Adrenal gland (tissue), 12 donors: Measurements from ENCODE around the gene ATG4B. TPM values are rescaled to one million over a fixed set of nuclear protein-coding genes. Genes with fewer than 3 reads are reported as not detected.

Experiments used
- DNase-seq, 7 donors: peaks; one replicate each; pipeline ENCODE4 v3.0.0-alpha.2; 2019 to 2020
- H3K27ac ChIP-seq, 5 donors: fragments of 200-600 bp; sonication (generic) in 4 of 5; 1 replicate in 3 of 5; 2 replicates in 2 of 5; pipeline versions ENCODE4 v1.5.1 to v1.8.0; 2016 to 2020; ENCODE audit warnings: mild to moderate bottlenecking in 1 of 5
- H3K27me3 ChIP-seq: fragments of 200-600 bp; 2 replicates; pipeline ENCODE4 v1.8.0; 2021
- H3K36me3 ChIP-seq, 2 donors: fragments of 200-600 bp; replicated peaks in 1 of 2; 1 replicate in 1 of 2; 2 replicates in 1 of 2; pipeline versions ENCODE4 v1.5.1 to v1.8.0; 2018 to 2022
- H3K4me1 ChIP-seq, 2 donors: fragments of 200-600 bp; replicated peaks in 1 of 2; 1 replicate in 1 of 2; 2 replicates in 1 of 2; pipeline versions ENCODE4 v1.5.1 to v1.8.0; 2018 to 2021
- H3K4me3 ChIP-seq, 4 donors: fragments of 200-600 bp; sonication (generic) in 3 of 4; one replicate each; pipeline ENCODE4 v1.5.1; 2016 to 2018
- H3K9me3 ChIP-seq, 3 donors: fragments of 200-600 bp; sonication (generic) in 1 of 3; replicated peaks in 1 of 3; 1 replicate in 2 of 3; 2 replicates in 1 of 3; pipeline versions ENCODE4 v1.5.1 to v1.8.0; 2016 to 2021
- CTCF ChIP-seq, 6 experiments: fragments of 450-650 bp in 4 of 6; fragments of 200-600 bp in 2 of 6; sonication (generic) in 1 of 6; IDR thresholded peaks; 1 replicate in 5 of 6; 2 replicates in 1 of 6; pipeline versions ENCODE4 v1.5.1 to v1.8.0; 2016 to 2021; ENCODE audit warnings: antibody characterized with exemption in 6 of 6, mild to moderate bottlenecking in 2 of 6, moderate library complexity in 1 of 6
- POLR2A ChIP-seq, 2 donors: fragments of 450-650 bp; IDR thresholded peaks; one replicate each; pipeline ENCODE4 v1.6.1; 2017; ENCODE audit warnings: antibody characterized with exemption in 2 of 2, mild to moderate bottlenecking in 2 of 2, moderate library complexity in 1 of 2
- WGBS, 4 donors: extraction: QIAGEN DNeasy Blood & Tissue Kit in 2 of 4; methylation state at CpG; one replicate each; pipeline versions ENCODE4 v1.1.5 to v1.1.7; 2013 to 2017; 5-methylcytosine and 5-hydroxymethylcytosine counted together
- intact Hi-C, 2 donors: fragments of 100-400 bp; cut with DNase I; formaldehyde crosslinking; loops; one replicate each; pipeline versions ENCODE4 v1.14.1 to v1.15.0; 2022 to 2023
- polyA plus RNA-seq, 3 donors: library from polyadenylated mRNA; stranded (reverse); fragments of 200-250 nt in 2 of 3; fragments of 350-450 nt in 1 of 3; fragmentation: Illumina TruSeq in 1 of 3; extraction: RNeasy Lipid Tissue Mini Kit (QIAGEN cat#74804) in 1 of 3; gene quantifications; one replicate each; pipeline ENCODE4 v1.2.3, GENCODE V29; 2013 to 2014
- total RNA-seq, 9 donors: library from RNA; depleted of rRNA in 4 of 9; stranded (reverse); fragments of >200 nt in 4 of 9; fragments of 120-200 nt in 1 of 9; fragmentation: NEBNext Ultra II Directional in 1 of 9; extraction: Animal tissue kit (Norgen Biotek cat#: 25700) in 1 of 9; gene quantifications; one replicate each; pipeline versions ENCODE4 v1.1.0 to v1.2.4, GENCODE V29; 2013 to 2023
- donor health status: healthy with polysubstance abuse.
- donor health status: Bipolar disorder and iron deficiency.
- donor health status: DM: yes; HTN: yes; CAD: no.
- donor health status: DM: no; HTN: no; CAD: no.
- donor health status: DM: no; HTN: no; CAD: no.
- donor health status: DM: yes; HTN: yes; CAD: no.

ATG4B gene
- total and polyA plus RNA-seq, 12 donors = 37.3 to 167 (median 60.2) TPM

DNA sequence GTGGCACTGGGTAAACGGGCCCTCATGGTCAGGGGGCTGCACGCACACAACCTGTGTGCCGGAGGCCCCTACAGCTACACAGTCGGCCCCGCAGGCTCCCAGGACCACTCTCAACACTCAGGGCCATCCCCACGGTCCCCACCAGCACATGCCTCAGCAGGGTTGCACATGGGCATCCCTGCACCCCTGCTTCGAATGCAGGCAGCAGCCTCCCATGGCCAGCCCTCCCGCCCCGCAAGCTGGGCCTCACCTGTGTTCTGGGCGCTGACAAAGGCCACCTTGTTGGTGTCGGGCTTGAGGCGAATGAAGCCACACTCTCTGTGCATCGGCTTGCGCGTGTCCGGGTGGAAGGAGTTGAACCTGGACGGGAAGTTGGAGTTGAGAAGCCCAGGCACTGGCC, 34.8 kb upstream of the ATG4B start:
- Histone ChIP-seq H3K9me3 (no peaks in the 10 kb centered on the region), H3K27ac (no peak overlapping the region), H3K4me3 (no peak overlapping the region), H3K27me3 (no peaks in the 10 kb centered on the region), H3K36me3 (peaks cover 0 to 52% of the 10 kb centered on the region in 2 donors), H3K4me1 (no peaks in the 10 kb centered on the region)
- DNase-seq = no peak
- TF ChIP-seq POLR2A (IDR thresholded peaks at IDR 0.05) (no peak), CTCF (IDR thresholded peaks at IDR 0.05) (no peak)
- intact Hi-C loops = no loop called here
- 95 to 97% (median 96%) methylated on average over 8 to 17 of the region's 17 CpGs for WGBS, 4 donors

DNA sequence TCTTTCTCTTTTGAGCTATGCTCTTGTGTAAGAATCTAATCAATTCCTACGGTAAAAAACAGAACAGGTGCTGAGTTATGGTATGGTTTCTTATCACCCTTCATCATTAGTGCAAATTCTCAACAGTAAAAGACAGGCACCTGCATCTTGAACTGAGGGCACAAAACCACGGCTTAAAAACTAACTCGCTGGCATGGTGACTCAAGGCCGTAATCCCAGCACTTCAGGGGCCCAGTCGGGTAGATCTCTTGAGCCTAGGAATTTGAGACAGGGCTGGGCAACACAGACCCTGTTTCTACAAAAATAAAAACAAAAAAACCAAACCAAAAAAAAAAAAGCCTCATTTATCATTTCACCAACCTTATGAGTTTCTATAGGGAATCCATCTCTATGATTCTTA, 33.8 kb upstream of the ATG4B start:
- no peak overlapping the region for H3K27ac ChIP-seq
- no peaks in the 10 kb centered on the region for H3K27me3 ChIP-seq
- TF ChIP-seq CTCF (IDR thresholded peaks at IDR 0.05) = no peak
- TF ChIP-seq POLR2A (IDR thresholded peaks at IDR 0.05) = no peak
- intact Hi-C loops = no loop called here
- H3K9me3 ChIP-seq = no peaks in the 10 kb centered on the region
- H3K4me3 ChIP-seq = no peak overlapping the region
- H3K36me3 ChIP-seq = peaks cover 0 to 52% of the 10 kb centered on the region in 2 donors
- whole genome bisulfite sequencing, 4 donors = 86 to 92% (median 87%) methylated on average over 5 of the region's 5 CpGs
- DNase-seq = no peak
- H3K4me1 ChIP-seq = no peaks in the 10 kb centered on the region

DNA sequence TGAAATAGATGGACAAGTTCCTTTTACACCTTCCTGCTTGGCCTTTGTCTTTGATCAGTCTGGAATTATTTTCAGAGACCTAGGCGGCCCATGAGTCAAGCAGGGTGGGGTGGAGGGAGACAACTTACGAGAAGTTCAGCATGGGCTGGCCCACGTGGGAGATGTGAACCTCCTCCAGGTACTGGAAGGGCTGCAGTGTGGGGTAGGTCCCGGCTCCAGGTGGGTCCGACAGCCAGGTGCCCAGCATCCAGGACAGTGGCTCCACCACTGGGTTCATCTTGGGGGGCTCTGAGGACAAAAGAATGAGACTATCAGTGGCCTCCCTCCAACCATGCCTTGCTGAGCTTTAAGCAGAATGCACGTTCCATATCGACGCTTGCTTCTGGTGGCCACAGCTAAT, 31.3 kb upstream of the ATG4B start:
- Histone ChIP-seq H3K4me3 (no peak overlapping the region), H3K4me1 (peaks cover 0 to 9% of the 10 kb centered on the region in 2 donors), H3K9me3 (no peaks in the 10 kb centered on the region), H3K27ac (no peak overlapping the region), H3K27me3 (no peaks in the 10 kb centered on the region), H3K36me3 (peaks cover 0 to 38% of the 10 kb centered on the region in 2 donors)
- WGBS, 4 donors = 92 to 96% (median 94%) methylated on average over 6 to 8 of the region's 8 CpGs
- TF ChIP-seq CTCF (IDR thresholded peaks at IDR 0.05) = no peak
- TF ChIP-seq POLR2A (IDR thresholded peaks at IDR 0.05) = no peak
- intact Hi-C loops = no loop called here
- no peak for DNase-seq

DNA sequence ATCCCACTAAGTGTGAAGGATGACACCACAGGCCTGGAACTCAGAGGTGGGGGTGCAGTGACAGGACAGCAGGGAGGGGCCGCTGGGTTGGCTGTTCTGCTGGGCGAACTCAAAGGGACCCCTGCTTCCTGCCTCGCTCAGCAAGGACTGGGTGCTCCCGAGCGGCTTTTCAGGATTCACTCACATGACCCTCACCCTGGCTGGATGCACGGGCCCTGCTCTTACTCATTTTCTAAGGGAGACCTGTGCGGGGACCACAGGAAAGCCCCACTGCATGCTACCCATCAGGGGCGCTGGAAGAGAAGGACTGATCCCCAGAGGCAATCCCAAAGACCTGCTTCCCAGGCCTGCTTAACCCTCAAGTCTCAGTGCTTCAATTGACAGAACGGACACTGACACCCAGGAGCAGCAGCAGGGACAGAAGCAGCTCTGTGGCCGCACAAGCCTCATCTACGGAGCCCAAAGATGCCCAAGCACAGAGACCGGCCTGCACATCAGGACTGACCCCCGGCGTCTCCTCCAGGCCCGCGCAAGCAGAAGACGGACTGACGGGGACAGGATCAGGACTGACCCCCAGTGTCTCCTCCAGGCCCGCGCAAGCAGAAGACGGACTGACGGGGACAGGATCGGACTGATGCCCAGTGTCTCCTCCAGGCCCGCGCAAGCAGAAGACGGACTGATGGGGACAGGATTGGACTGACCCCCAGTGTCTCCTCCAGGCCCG, 30.2 kb upstream of the ATG4B start:
- Histone ChIP-seq H3K36me3 (peaks cover 0 to 29% of the 10 kb centered on the region in 2 donors), H3K4me1 (peaks cover 0 to 9% of the 10 kb centered on the region in 2 donors), H3K9me3 (no peaks in the 10 kb centered on the region), H3K27me3 (no peaks in the 10 kb centered on the region), H3K4me3 (no peak overlapping the region), H3K27ac (no peak overlapping the region)
- TF ChIP-seq POLR2A (IDR thresholded peaks at IDR 0.05) = no peak
- no peak for TF ChIP-seq CTCF (IDR thresholded peaks at IDR 0.05)
- DNase-seq = no peak
- 94 to 97% (median 95%) methylated on average over 23 to 27 of the region's 27 CpGs for WGBS, 4 donors
- intact Hi-C loops = no loop called here
